Fibroblast of pulmonary artery (primary cell): ENCODE results near the gene SLC23A2.

Experiments
- DNase-seq: peaks from one replicate; pipeline ENCODE4 v3.0.0-alpha.2; 2010; ENCODE audit warnings: low read depth
- H3K4me3 ChIP-seq: replicated peaks from 2 replicates; pipeline ENCODE4 v1.5.1; 2011; ENCODE audit warnings: low read depth, mild to moderate bottlenecking, control low read depth, low read length, moderate library complexity
- TF ChIP-seq, protein P1 (sequence below): IDR thresholded peaks from 2 replicates; pipeline ENCODE4 v1.5.1; 2011; ENCODE audit warnings: mild to moderate bottlenecking, control low read depth, low read length, inconsistent platforms; ENCODE audit errors: missing control alignments

The SLC23A2 gene

DNA sequence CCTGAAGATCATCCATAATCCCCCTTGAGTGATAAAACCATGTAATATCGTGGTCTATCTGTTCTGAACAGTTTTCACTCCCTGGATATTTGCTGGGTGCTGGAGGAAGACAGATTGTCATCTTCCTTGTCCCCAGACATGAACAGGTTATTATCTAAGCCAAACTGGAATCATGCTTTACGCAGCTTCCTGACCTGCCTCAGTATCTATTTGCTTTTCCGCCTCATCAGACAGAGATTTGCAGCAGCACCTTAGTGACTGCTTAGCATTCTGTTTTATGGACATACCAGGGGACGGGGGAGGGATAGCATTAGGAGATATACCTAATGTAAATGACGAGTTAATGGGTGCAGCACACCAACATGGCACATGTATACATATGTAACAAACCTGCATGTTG lies 124.6 kb downstream of the SLC23A2 start:
- H3K4me3 ChIP-seq: no peak overlapping the region
- TF ChIP-seq, protein P1, sequence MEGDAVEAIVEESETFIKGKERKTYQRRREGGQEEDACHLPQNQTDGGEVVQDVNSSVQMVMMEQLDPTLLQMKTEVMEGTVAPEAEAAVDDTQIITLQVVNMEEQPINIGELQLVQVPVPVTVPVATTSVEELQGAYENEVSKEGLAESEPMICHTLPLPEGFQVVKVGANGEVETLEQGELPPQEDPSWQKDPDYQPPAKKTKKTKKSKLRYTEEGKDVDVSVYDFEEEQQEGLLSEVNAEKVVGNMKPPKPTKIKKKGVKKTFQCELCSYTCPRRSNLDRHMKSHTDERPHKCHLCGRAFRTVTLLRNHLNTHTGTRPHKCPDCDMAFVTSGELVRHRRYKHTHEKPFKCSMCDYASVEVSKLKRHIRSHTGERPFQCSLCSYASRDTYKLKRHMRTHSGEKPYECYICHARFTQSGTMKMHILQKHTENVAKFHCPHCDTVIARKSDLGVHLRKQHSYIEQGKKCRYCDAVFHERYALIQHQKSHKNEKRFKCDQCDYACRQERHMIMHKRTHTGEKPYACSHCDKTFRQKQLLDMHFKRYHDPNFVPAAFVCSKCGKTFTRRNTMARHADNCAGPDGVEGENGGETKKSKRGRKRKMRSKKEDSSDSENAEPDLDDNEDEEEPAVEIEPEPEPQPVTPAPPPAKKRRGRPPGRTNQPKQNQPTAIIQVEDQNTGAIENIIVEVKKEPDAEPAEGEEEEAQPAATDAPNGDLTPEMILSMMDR: no peak
- DNase-seq: no peak

DNA sequence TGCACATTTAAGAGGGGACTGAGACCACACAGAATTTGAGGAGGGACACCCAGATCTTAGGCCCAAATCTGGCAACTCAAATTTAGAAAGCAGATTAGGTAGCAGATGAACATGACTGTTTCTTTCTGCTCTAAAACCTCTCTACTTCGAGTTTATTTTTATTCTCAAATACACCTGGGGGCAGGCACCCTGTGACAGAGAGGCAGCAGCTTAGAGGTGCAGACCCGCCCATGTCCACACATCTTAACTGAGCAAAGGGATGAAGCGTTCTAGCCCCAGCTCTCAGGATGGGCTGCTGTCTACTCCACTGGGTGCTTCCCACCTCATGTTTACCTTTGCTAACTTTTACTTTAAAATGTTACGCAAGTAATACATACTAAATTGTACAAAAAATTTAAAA lies 125.0 kb downstream of the SLC23A2 start:
- no peak overlapping the region for H3K4me3 ChIP-seq
- TF ChIP-seq, protein P1: no peak

DNA sequence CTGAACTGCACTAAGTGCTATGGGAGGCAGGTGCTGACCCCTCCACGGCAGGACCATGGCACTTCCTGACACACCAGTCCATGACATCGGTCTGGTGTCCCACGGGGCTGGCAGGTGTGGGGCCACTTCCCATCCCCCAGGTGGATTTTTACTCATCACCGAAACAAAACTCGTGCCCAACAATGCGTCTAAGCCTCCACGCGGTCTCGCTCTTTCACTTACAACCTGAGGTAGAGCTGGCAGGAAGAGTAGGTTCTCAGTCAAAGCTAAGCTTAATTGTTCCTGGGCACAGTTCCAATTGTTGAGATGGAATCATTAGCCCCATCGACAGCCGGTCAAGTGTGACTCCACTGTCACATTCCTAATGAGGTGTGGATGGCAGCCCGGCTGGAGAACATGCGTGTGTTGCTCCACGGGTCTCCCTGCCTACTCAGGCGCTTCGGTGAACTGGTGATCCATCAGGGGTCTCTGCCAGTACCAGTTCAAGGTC lies 125.7 kb downstream of the SLC23A2 start:
- no peak for DNase-seq
- H3K4me3 ChIP-seq: no peak overlapping the region
- TF ChIP-seq, protein P1: no peak

More for the DNA sequence above, 125.0 kb downstream of the SLC23A2 start:
- no peak for DNase-seq

DNA sequence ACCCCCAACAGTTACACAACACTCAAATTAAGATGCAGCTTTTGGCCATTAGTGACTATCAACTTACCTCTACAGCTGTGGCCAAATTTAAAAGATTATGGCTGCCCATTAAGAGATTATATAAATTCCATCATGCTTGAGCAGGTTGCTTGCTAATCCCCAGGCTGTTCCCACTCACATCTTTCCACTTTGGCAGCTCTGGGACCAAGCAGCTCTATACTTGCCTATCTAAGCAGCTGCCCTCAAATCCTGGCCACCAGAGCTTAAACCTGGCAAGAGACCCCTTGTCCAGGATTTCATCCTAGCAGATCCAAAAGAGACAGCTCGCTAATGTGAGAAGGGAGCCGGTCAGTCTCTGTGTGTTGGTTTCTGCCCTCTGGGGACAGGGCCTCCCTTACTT lies 127.9 kb downstream of the SLC23A2 start:
- no peak for DNase-seq
- TF ChIP-seq, protein P1: no peak
- H3K4me3 ChIP-seq: no peak overlapping the region

DNA sequence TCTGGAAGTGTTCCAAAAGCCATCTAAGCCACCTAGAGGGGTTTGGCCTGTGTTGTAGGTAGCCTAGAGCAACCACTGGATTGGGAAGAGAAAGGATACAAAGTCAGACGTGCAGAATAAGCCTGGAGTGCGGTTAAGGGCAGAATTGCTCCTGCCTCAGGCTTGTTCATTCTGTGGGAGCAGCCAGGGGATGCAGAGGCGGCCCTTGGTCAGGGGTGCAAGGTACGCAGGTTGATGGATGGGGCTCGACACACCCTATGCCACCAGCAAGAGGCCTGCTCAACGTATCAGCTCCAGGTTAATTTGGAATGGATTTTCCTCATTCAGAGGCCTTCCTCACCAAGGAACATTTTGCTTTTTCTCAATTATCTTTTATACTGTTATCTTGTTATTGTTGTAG lies 129.8 kb downstream of the SLC23A2 start:
- TF ChIP-seq, protein P1: no peak
- no peak for DNase-seq
- H3K4me3 ChIP-seq: no peak overlapping the region

DNA sequence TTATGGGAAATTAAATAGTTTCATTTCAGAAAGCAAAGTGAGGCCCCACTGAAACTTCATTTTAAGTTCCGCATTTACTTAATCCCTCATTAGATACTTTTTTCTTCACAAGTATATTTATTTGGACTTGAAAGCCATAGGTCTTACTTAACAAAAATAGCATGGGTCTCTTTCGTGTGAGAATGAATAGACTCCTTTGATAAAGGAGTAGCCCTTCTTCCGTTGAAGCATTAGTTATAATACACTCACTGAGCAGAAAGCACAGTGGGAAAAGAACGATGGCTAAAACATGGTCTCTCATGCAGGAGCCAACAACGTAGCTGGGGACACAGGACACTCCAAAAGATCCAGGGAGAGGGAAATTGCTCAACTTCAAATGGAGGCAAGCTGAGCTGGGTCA lies 130.4 kb downstream of the SLC23A2 start:
- TF ChIP-seq, protein P1: no peak
- no peak for DNase-seq
- H3K4me3 ChIP-seq: no peak overlapping the region
